OCI-LY7 (cell line): ENCODE data around the gene GRIK2. TPM values are rescaled to one million over a fixed set of nuclear protein-coding genes. Genes with fewer than 3 reads are reported as not detected.

Experiments used
- BruUV-seq: library from RNA; stranded (reverse); fragments of 400-500 nt; replicated peaks from 2 replicates; lab custom pipeline; 2021; lab: Mats Ljungman, UMichigan
- CTCF ChIA-PET: fragments of 300-600 bp; sonication (Branson Sonifier 250); formaldehyde crosslinking; loops from one replicate; lab custom pipeline; 2022; ENCODE audit warnings: antibody characterized with exemption; ENCODE audit not compliant: unreplicated experiment; lab: Charles Lee
- POLR2A ChIA-PET: fragments of 300-600 bp; sonication (Branson Sonifier 250); formaldehyde crosslinking; loops from one replicate; lab custom pipeline; 2022; ENCODE audit warnings: antibody characterized with exemption; lab: Charles Lee
- DNase-seq: peaks from one replicate; pipeline ENCODE4 v3.0.0-alpha.2; 2015; ENCODE audit warnings: low spot score
- H2AFZ ChIP-seq: fragments of 200-600 bp; sonication (generic), shearing (Covaris generic); 2 replicates; pipeline ENCODE4 v1.6.1; 2014; ENCODE audit warnings: mild to moderate bottlenecking, antibody characterized with exemption, low read length, moderate library complexity
- H3K27ac ChIP-seq: fragments of 200-600 bp; sonication (generic); 2 replicates; pipeline ENCODE4 v1.5.1; 2014; ENCODE audit warnings: mixed run types, low read depth, mild to moderate bottlenecking, moderate library complexity, low read length, inconsistent platforms; ENCODE audit not compliant: poor library complexity, severe bottlenecking
- H3K36me3 ChIP-seq: fragments of 200-600 bp; sonication (generic); 2 replicates; pipeline ENCODE4 v1.6.1; 2014; ENCODE audit warnings: mild to moderate bottlenecking, antibody characterized with exemption, low read length, moderate library complexity, mixed read lengths; ENCODE audit not compliant: insufficient read depth
- H3K4me1 ChIP-seq: fragments of 200-600 bp; sonication (generic); 2 replicates; pipeline ENCODE4 v1.5.1; 2014; ENCODE audit warnings: mild to moderate bottlenecking, low read length; ENCODE audit not compliant: insufficient read depth, poor library complexity, severe bottlenecking
- H3K4me2 ChIP-seq: fragments of 200-600 bp; sonication (generic); 2 replicates; pipeline ENCODE4 v1.6.1; 2014; ENCODE audit warnings: mild to moderate bottlenecking, low read length
- H3K4me3 ChIP-seq: fragments of 200-600 bp; sonication (generic); 2 replicates; pipeline ENCODE4 v1.5.1; 2014; ENCODE audit warnings: mild to moderate bottlenecking, low read depth, low read length; ENCODE audit not compliant: poor library complexity, severe bottlenecking
- H3K79me2 ChIP-seq: fragments of 200-600 bp; sonication (generic); 2 replicates; pipeline ENCODE4 v1.6.1; 2016; ENCODE audit warnings: low read depth, mild to moderate bottlenecking, low read length, moderate library complexity, mixed read lengths; ENCODE audit not compliant: insufficient read depth
- H3K9me2 ChIP-seq: fragments of 200-600 bp; sonication (generic); 2 replicates; pipeline ENCODE4 v1.6.1; 2016; ENCODE audit warnings: mild to moderate bottlenecking, low read length, mixed read lengths; ENCODE audit not compliant: insufficient read depth
- H3K9me3 ChIP-seq: fragments of 200-600 bp; sonication (generic); 2 replicates; pipeline ENCODE4 v1.6.1; 2014; ENCODE audit warnings: mild to moderate bottlenecking, mixed run types, low read length, mixed read lengths
- H4K20me1 ChIP-seq: fragments of 200-600 bp; sonication (generic); 2 replicates; pipeline ENCODE4 v1.6.1; 2014; ENCODE audit warnings: mild to moderate bottlenecking, antibody characterized with exemption, low read length, moderate library complexity, mixed read lengths; ENCODE audit not compliant: insufficient read depth
- EZH2phosphoT487 ChIP-seq: fragments of 200-600 bp; sonication (generic); IDR thresholded peaks from 2 replicates; pipeline ENCODE4 v1.6.1; 2018; ENCODE audit warnings: low read depth, borderline replicate concordance, mild to moderate bottlenecking, mixed run types, antibody characterized with exemption, low read length, moderate library complexity, mixed read lengths
- intact Hi-C: fragments of 100-400 bp; cut with micrococcal nuclease; formaldehyde crosslinking; loops from one replicate; pipeline ENCODE4 v1.10.0; 2022; ENCODE audit not compliant: unreplicated experiment
- total RNA-seq, 2 experiments: library from RNA; depleted of rRNA in 1 of 2; stranded (reverse); fragments of >200 nt in 1 of 2; shearing (Covaris generic) in 1 of 2; gene quantifications; 2 replicates each; pipeline ENCODE4 v1.2.3, GENCODE V29; 2014 to 2022
- TF ChIP-seq, protein P1 (sequence below): fragments of 200-600 bp; sonication (generic); conservative IDR thresholded peaks from 2 replicates; pipeline ENCODE4 v1.5.1; 2014; ENCODE audit warnings: mild to moderate bottlenecking, antibody characterized with exemption, low read length, moderate library complexity, mixed read lengths

Gene GRIK2
- total RNA-seq, 2 experiments from 2014 or later, result not detected

DNA sequence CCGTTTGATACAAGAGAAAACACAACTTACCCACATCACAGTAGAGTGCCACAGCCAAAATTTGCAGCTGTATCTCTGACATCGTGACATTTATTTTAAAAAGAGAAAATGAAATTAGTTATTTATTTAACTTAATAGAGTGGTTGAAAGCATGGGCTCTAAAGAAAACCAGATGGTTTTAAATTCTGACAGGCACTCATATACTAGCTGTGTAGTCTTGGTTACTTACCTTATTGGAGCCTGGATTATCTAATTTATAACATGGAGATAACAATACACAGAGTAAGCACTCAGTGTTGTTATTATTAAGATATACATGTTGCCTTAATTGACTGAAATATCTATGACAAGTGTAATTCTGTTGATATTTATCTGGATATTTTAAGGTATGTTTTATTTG, 334.9 kb downstream of the GRIK2 start:
- no peaks in the 10 kb centered on the region for H3K9me2 ChIP-seq
- intact Hi-C loops, result no loop called here
- no peaks in the 10 kb centered on the region for H3K79me2 ChIP-seq
- H3K4me3 ChIP-seq, result no peak overlapping the region
- H3K36me3 ChIP-seq, result no peaks in the 10 kb centered on the region
- TF ChIP-seq, protein P1, sequence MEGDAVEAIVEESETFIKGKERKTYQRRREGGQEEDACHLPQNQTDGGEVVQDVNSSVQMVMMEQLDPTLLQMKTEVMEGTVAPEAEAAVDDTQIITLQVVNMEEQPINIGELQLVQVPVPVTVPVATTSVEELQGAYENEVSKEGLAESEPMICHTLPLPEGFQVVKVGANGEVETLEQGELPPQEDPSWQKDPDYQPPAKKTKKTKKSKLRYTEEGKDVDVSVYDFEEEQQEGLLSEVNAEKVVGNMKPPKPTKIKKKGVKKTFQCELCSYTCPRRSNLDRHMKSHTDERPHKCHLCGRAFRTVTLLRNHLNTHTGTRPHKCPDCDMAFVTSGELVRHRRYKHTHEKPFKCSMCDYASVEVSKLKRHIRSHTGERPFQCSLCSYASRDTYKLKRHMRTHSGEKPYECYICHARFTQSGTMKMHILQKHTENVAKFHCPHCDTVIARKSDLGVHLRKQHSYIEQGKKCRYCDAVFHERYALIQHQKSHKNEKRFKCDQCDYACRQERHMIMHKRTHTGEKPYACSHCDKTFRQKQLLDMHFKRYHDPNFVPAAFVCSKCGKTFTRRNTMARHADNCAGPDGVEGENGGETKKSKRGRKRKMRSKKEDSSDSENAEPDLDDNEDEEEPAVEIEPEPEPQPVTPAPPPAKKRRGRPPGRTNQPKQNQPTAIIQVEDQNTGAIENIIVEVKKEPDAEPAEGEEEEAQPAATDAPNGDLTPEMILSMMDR, result no peak
- TF ChIP-seq EZH2phosphoT487, result no peak
- H3K9me3 ChIP-seq, result no peaks in the 10 kb centered on the region
- ChIA-PET POLR2A (no interaction called here), CTCF (no interaction called here)
- H4K20me1 ChIP-seq, result no peaks in the 10 kb centered on the region
- H2AFZ ChIP-seq, result no peak overlapping the region
- no TSS peak for BruUV-seq
- H3K4me2 ChIP-seq, result no peak overlapping the region
- H3K4me1 ChIP-seq, result no peaks in the 10 kb centered on the region
- no peak overlapping the region for H3K27ac ChIP-seq
- DNase-seq, result no peak

DNA sequence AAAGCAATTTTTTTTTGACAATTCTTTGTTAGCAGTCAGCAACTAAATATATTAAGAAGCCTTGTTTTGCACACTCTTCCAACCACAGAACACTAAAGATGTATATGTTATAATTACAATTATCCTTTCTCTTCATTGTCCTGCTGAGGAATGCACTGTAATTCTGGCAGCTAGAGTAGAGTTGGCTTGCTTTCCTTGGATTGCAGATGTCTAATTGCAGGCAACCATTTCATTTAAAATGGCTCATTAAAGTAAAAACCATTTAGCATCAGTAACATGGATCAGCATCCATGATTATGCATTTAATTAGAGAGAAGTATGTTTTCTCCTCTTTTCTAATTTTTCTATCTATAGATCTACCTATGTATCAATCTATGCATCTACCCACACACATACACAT, 335.4 kb downstream of the GRIK2 start:
- no peak for DNase-seq

DNA sequence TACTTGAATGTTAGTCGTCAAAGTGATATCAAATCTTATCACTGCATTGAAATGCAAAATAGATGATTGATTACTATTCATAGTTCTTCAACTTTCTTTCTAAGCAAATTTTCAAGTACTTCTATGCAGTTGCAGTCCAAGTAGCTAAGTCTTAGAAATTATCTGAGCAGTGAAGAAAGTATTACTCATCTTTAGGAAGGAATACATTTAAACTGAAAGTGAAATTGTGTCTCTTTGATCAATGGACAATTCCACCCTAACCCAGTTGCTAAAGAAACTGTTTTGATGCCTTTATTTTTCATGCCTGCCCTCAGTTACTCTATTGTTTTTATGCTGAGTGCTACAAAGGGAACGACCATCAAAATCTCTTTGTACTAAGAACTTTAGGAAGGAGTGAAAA, 337.4 kb downstream of the GRIK2 start:
- H2AFZ ChIP-seq, result no peak overlapping the region
- no peaks in the 10 kb centered on the region for H3K9me3 ChIP-seq
- DNase-seq, result no peak
- intact Hi-C loops, result no loop called here
- no TSS peak for BruUV-seq
- ChIA-PET CTCF (no interaction called here), POLR2A (no interaction called here)
- H3K36me3 ChIP-seq, result no peaks in the 10 kb centered on the region
- no peak overlapping the region for H3K4me2 ChIP-seq
- no peaks in the 10 kb centered on the region for H3K4me1 ChIP-seq
- H3K27ac ChIP-seq, result no peak overlapping the region
- TF ChIP-seq EZH2phosphoT487, result no peak
- TF ChIP-seq, protein P1, result no peak
- no peaks in the 10 kb centered on the region for H3K79me2 ChIP-seq
- H4K20me1 ChIP-seq, result no peaks in the 10 kb centered on the region
- H3K4me3 ChIP-seq, result no peak overlapping the region
- H3K9me2 ChIP-seq, result no peaks in the 10 kb centered on the region

More for the DNA sequence above, 335.4 kb downstream of the GRIK2 start:
- BruUV-seq, result no TSS peak
- TF ChIP-seq EZH2phosphoT487, result no peak
- TF ChIP-seq, protein P1, result no peak
- H4K20me1 ChIP-seq, result no peaks in the 10 kb centered on the region
- H3K36me3 ChIP-seq, result no peaks in the 10 kb centered on the region
- H3K79me2 ChIP-seq, result no peaks in the 10 kb centered on the region
- H3K27ac ChIP-seq, result no peak overlapping the region
- no peaks in the 10 kb centered on the region for H3K9me3 ChIP-seq
- H3K4me3 ChIP-seq, result no peak overlapping the region
- no peaks in the 10 kb centered on the region for H3K9me2 ChIP-seq
- ChIA-PET CTCF (no interaction called here), POLR2A (no interaction called here)
- no peaks in the 10 kb centered on the region for H3K4me1 ChIP-seq
- H3K4me2 ChIP-seq, result no peak overlapping the region
- intact Hi-C loops, result no loop called here
- no peak overlapping the region for H2AFZ ChIP-seq
